GM19397 (cell line): ENCODE measurements around the gene ZFP64.
"Not testable (repeated sequence)": the region's sequence is repeated elsewhere in the genome, so short reads cannot be mapped to it uniquely, and the experiment has no call there.

Experiments used
- ATAC-seq: cut with Tn5 transposase; IDR thresholded peaks from one replicate; pipeline ENCODE4 v1.9.1; 2021; ENCODE audit warnings: mild to moderate bottlenecking, moderate library complexity; ENCODE audit not compliant: unreplicated experiment

The ZFP64 gene

DNA sequence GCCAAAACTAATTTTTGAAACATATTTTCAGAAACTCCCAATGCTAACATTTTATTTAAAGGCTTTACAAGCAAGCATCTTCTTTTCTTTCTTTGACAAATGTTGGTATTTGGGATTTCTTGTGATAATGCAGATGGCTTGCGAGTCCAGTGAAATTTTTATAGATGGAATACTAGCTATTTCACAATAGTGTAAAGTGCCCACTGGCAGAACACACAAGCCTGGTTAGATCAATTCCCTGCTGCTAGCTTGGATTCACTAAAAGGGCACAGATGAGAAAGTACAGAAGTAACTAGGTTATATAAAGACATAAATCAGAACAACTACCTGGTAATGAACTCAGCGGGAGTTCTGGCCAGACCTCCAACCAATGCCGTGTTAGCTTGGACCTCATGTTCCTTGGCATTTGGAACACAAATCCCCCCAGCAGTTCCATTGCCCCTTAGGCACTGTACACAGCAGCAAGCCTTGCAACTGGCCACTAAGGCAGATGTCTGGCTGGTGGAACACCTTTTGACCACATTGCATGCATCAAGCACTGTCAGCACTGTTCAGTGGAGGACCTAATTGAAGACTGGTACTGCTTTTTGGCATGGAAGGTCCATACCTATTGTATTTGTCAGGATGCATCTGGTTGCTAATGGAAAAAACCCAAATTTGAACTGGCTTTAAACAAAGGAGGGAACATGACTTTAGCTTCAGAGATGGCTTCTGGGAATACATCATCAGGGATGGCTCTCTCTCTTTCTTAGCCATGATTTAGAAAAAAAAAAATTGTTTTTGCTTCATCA, 15.6 kb upstream of the ZFP64 start:
- ATAC-seq: no peak

DNA sequence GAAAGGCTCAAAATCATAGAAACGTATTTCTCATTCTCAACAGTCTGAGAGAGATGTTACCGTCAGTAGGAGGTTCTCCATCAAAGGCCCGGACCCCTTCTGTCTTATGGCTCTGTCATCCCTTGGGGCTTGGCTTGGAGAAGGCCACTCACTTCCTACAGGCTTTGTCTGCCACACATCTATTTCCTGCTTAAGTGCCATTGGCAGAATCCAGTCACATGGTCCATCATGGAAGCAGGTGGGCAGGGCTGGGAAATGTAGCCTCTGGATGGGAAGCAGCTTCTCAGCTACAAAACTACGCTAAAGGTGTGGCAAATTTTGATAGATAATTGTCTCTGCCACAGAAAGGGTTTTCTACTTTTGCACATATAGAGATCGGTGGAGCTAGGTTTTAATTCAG, 12.6 kb upstream of the ZFP64 start:
- ATAC-seq: no peak

GRCh38 chr20:52201395-52201794, 9.8 kb upstream of the ZFP64 start:
- no peak for ATAC-seq

GRCh38 chr20:52200870-52201269, 9.3 kb upstream of the ZFP64 start:
- no peak for ATAC-seq

GRCh38 chr20:52196845-52197244, 5.3 kb upstream of the ZFP64 start:
- ATAC-seq: no peak

DNA sequence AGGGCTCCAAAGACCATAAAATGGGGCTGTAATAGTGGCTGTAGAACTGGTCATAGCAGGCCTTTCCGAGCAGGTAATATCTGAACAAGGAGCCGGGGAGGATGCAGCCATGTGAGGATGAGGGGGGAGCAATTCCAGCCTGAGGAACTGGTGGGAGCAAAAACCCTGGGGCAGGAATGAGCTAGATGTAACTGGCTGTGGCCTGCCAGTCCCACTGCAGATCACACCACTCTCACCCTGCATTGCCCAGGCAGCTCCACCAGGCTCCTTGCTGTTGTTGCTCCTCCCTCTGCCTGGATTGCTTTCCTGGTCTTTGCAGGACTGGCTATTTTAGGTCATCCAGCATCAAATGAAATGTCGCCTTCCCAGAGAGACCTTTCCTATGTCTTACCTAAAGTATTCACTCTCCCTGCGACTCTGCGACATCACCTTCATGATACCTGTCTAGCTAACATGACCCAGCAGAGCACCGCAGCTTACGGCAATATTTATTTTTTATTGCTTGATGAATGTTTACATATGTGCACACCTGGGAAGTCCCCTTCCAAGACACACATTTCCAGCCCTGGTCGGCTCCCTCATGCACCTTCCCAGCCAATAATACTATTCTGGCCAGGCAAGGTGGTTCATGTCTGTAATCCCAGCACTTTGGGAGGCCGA, 2.4 kb upstream of the ZFP64 start:
- ATAC-seq: no peak

GRCh38 chr20:52193133-52193532, 1.6 kb upstream of the ZFP64 start:
- no peak for ATAC-seq

DNA sequence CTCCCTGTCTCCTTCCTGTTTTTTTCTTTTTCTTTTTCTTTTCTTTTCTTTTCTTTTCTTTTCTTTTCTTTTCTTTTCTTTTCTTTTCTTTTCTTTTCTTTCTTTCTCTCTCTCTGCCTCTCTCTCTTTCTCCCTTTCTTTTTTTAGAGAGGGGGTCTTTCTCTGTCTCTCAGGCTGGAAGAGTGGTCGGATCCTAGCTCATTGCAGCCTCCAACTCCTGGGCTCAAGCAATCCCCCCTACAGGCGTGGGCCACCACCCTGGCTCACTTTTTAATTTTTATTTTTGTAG, 1.1 kb upstream of the ZFP64 start:
- ATAC-seq: not testable (repeated sequence)

DNA sequence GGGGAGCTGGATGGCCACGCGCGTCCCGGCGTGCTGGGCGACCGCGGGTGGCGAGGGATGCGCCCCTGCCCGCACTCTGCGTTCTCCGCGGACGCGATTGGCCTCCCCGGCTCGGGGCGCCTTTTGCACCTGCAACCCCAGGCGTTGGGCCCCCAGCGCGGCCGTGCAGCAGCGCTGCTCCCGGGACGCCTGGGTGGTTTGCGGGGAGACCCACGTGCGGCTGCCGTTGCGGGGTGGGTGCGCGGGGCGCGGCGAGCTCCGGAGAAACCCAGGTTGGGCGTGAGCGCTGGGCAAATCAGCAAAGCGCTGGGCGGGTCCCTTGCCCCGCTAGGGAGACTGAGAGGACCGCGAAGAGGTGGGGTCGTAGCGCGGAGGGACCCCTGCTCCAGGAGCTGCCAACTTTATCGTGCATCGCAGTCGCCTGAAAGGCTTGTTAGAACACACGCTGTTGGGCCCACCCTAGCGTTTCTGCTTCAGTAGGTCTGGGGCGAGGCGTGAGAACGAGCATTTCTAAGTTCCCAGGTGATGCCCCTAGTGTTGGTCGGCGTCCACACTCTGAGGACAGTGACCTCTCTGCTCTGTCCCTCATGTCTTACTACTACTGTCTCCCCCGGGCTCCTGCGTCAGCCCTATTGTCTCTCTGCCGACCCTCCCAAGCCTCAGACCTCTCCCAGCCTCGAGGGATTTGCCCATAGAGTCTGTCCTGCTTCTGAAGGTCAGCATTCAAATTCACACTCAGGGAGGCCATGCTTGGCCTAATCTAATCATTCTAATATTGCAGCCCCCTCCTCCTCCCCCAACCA, 538 bp upstream of the ZFP64 start:
- peak; percentile 39 for ATAC-seq

DNA sequence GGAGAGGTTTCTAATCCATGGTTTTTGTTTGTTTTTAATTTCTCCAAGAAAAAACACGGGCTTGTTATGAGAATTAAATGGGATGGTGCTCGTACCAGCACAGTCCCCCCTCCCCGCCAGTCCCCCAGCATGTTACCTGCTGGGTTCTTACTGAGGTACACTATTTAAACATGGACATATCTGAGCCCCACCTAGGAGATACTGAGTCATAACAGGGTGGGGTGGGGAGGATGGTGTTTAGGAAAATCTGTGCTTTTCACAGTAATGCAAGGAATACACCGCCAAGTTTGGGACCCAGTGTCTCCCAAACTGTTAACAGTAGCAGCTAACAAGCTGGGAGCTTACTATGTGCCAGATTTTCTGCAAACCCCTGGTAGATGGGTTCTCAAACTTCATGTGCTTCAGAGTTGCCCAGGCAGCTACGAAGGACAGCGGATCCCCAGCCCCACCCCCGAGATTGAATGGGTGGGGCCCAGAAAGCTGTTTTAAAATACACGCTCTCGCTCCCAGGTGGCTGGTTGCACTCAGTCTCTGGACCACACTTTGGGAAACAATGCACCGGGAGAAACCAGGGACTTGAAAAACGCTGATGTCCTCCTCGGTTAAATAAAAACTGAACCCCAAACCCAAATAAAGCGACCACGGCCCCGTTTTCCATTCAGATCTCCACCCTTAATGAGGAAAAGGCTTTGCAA, 995 bp downstream of the ZFP64 start:
- no peak for ATAC-seq

- no peak for ATAC-seq
Measured at GRCh38 chr20:52181766-52182165, 9.8 kb downstream of the ZFP64 start.

- ATAC-seq: no peak
Measured at GRCh38 chr20:52180180-52180840, 11.3 kb downstream of the ZFP64 start.

- ATAC-seq: peak; percentile 82
Measured at GRCh38 chr20:52179331-52180179, 12.0 kb downstream of the ZFP64 start.

DNA sequence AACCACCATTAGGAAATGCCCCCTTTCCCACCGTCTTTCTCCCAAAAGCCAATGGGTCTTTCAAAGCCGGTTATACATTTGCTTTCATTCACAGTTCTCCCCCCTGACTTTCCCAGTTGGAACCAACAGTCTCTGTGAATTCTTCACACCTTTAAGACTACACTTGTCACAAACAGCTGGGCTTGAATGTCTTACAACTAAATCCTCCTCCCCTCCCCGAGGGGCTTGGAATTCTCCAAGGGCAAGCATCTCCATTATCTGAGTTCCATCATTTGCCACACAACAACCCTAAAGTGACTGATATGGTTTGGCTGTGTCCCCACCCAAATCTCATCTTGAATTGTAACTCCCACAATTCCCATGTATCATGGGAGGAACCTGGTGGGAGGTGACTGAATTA, 12.9 kb downstream of the ZFP64 start:
- no peak for ATAC-seq

DNA sequence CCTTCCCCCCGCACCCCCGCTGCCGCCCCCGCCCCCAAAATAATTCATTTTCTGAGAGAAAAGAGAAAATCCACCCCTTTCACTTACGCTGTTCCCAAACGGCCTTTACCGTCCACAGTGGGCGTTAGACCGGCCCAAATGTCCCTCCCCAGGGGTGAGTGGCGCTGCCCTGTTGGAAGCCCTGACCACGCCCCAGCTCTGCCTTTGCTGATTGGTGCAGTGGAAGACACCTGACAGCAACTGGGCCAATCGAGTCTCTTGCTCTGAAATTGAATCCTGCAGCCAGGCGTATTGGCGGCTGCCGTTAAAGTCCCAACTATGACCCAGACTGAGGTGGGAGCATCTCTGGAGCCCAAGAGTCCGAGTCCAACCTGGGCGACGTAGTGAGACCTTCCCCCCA, 15.7 kb downstream of the ZFP64 start:
- no peak for ATAC-seq

DNA sequence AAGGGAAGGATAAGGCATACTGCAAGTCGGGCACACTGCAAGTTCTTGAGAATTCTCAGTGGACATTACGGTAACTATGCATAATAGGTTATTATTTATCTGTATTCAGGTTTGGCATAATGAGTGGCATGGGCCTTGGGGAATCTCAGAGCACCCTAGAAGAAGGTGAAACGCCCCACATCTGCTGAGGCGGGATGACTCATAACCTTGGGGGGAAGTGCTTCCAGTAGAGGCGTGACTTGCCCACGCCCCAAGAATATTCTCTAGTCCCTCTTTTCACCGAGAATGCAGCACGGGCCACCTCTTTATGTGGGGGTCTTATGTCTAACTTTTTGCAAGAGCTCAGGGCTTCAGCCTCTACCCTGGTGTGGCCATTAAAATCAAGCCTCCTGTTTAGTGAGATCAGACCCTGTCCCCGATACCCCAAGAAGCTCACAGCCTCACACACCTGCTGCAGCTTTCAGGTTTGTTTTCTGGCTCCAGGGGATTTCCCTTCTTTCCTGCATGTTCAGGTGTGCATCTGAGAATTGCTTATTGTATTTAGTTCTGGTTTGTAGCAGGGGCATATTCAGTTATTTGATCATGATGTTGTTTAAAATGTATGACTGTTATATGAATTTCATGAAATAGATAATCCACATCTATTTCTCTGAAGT, 19.1 kb downstream of the ZFP64 start:
- peak; percentile 81 for ATAC-seq

GRCh38 chr20:52171025-52171424, 20.6 kb downstream of the ZFP64 start:
- no peak for ATAC-seq

GRCh38 chr20:52168116-52168515, 23.5 kb downstream of the ZFP64 start:
- no peak for ATAC-seq

GRCh38 chr20:52167232-52167840, 24.2 kb downstream of the ZFP64 start:
- ATAC-seq: no peak
